ENCODE measurements around the gene TRIM75. TPM values are rescaled to one million over a fixed set of nuclear protein-coding genes. Genes with fewer than 3 reads are reported as not detected.
"Not testable (repeated sequence)": the region's sequence is repeated elsewhere in the genome, so short reads cannot be mapped to it uniquely, and the experiment has no call there.

The TRIM75 gene
- total RNA-seq, 6 experiments from 2014 or later = not detected

DNA sequence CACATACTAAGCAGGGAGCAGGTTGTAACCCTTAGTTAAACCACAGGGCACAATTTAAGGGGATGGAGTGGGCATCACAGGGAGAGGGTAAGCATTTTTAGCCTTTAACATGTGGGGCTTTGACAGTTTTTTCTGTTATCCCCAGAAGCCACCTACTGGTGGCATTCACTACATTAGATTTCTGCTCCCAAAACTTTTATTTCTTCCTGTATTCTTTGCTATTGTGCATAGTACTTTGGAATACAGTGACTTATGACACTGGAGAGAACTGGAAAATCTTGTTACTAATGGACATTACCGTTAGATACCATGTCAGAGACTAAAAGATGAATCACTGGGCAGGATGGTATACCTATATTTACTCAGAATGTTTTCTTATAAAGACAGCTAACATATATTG is 7.3 kb downstream of the TRIM75 start:
- Histone ChIP-seq H3K4me3 (no peak overlapping the region), H3K27ac (no peak overlapping the region), H3K27me3 (no peaks in the 10 kb centered on the region), H3K36me3 (no peaks in the 10 kb centered on the region), H3K4me1 (no peaks in the 10 kb centered on the region), H3K9me3 (no peaks in the 10 kb centered on the region)
- intact Hi-C loops (cut with DNase I) = no loop called here
- WGBS (ENCODE audit: insufficient coverage, low coverage, low lambda C conversion rate, missing lambda C conversion rate) = 60% methylated on average over 1 of the region's 1 CpG
- TF ChIP-seq POLR2A (IDR thresholded peaks at IDR 0.05) = no peak
- peak in 1 of 4 donors; percentile 5 for TF ChIP-seq CTCF (IDR thresholded peaks at IDR 0.05)
- ATAC-seq = peak in 1 of 4 donors; percentile 35
- DNase-seq = no peak

GRCh38 chr4:165070560-165070959 is 16.9 kb downstream of the TRIM75 start:
- no peaks in the 10 kb centered on the region for H3K4me1 ChIP-seq
- H3K36me3 ChIP-seq = no peaks in the 10 kb centered on the region
- H3K4me3 ChIP-seq = no peak overlapping the region
- 25% methylated on average over 1 of the region's 1 CpG for WGBS (ENCODE audit: insufficient coverage, low coverage, low lambda C conversion rate, missing lambda C conversion rate)
- H3K9me3 ChIP-seq = no peaks in the 10 kb centered on the region
- H3K27ac ChIP-seq = no peak overlapping the region
- TF ChIP-seq POLR2A (IDR thresholded peaks at IDR 0.05) (no peak), CTCF (IDR thresholded peaks at IDR 0.05) (no peak)
- no peak for DNase-seq
- ATAC-seq = no peak
- no peaks in the 10 kb centered on the region for H3K27me3 ChIP-seq
- intact Hi-C loops (cut with DNase I) = no loop called here

GRCh38 chr4:165073346-165073745 is 19.7 kb downstream of the TRIM75 start:
- 66% methylated on average over 7 of the region's 11 CpGs for WGBS (ENCODE audit: insufficient coverage, low coverage, low lambda C conversion rate, missing lambda C conversion rate)

GRCh38 chr4:165077034-165077578 is 23.4 kb downstream of the TRIM75 start:
- peak; percentile 49 to 77 (median 58) for ATAC-seq

More at GRCh38 chr4:165073346-165073745, 19.7 kb downstream of the TRIM75 start:
- H3K27me3 ChIP-seq; DNase-seq; H3K4me3 ChIP-seq; ATAC-seq; H3K27ac ChIP-seq; H3K9me3 ChIP-seq; H3K36me3 ChIP-seq; intact Hi-C loops (cut with DNase I): not testable (repeated sequence)
- peaks cover 0 to 17% (median 7%) of the 10 kb centered on the region in 4 donors for H3K4me1 ChIP-seq

More at GRCh38 chr4:165077034-165077578, 23.4 kb downstream of the TRIM75 start:
- no peaks in the 10 kb centered on the region for H3K9me3 ChIP-seq
- TF ChIP-seq CTCF (IDR thresholded peaks at IDR 0.05) = no peak
- no peak for DNase-seq
- 59% methylated on average over 5 of the region's 5 CpGs for WGBS (ENCODE audit: insufficient coverage, low coverage, low lambda C conversion rate, missing lambda C conversion rate)
- H3K27ac ChIP-seq = peak overlapping the region in 2 of 3 donors; percentile 72 to 90
- intact Hi-C loops (cut with DNase I) = no loop called here
- no peaks in the 10 kb centered on the region for H3K27me3 ChIP-seq
- peaks cover 0 to 27% (median 11%) of the 10 kb centered on the region in 4 donors for H3K4me1 ChIP-seq
- H3K4me3 ChIP-seq = no peak overlapping the region
- peaks cover 0 to 14% (median 0%) of the 10 kb centered on the region in 4 donors for H3K36me3 ChIP-seq
